HepG2 (cell line): Measurements from ENCODE around the gene NCOA6. TPM values are rescaled to one million over a fixed set of nuclear protein-coding genes. Genes with fewer than 3 reads are reported as not detected.
A peak's percentile ranks its signal among the peaks of the same experiment; 100 is the strongest.

ENCODE experiments used
- ARHGAP35 ChIP-seq: sonication (generic); formaldehyde crosslinking; IDR thresholded peaks from 2 replicates; pipeline ENCODE4 v1.9.0; 2022; ENCODE audit warnings: mild to moderate bottlenecking, inconsistent platforms, moderate library complexity, missing genetic modification reagents, borderline replicate concordance
- BRD4 ChIP-seq: sonication (generic); formaldehyde crosslinking; IDR thresholded peaks from 2 replicates; pipeline ENCODE4 v1.4.0; 2020; ENCODE audit warnings: missing genetic modification reagents
- DMAP1 ChIP-seq: IDR thresholded peaks from 2 replicates; pipeline ENCODE4 v1.6.1; 2016
- ETV6 ChIP-seq: sonication (generic); formaldehyde crosslinking; conservative IDR thresholded peaks from 2 replicates; pipeline ENCODE4 v1.4.0; 2020; ENCODE audit warnings: missing genetic modification reagents
- FOSL1 ChIP-seq: sonication (generic); formaldehyde crosslinking; IDR thresholded peaks from 2 replicates; pipeline ENCODE4 v1.9.0; 2021; ENCODE audit warnings: missing genetic modification reagents, borderline replicate concordance
- FOXA3 ChIP-seq: IDR thresholded peaks from 2 replicates; pipeline ENCODE4 v1.6.1; 2016; ENCODE audit warnings: missing genetic modification reagents, missing compliant biosample characterization
- GTF2F1 ChIP-seq: fragments of 150-350 bp; IDR thresholded peaks from 2 replicates; pipeline ENCODE4 v1.6.1; 2014; ENCODE audit warnings: low read length
- IKZF5 ChIP-seq: IDR thresholded peaks from 2 replicates; pipeline ENCODE4 v1.6.1; 2018; ENCODE audit warnings: missing genetic modification reagents, mild to moderate bottlenecking, missing compliant biosample characterization
- JARID2 ChIP-seq: sonication (generic); formaldehyde crosslinking; IDR thresholded peaks from 2 replicates; pipeline ENCODE4 v1.8.1; 2023; ENCODE audit warnings: missing genetic modification reagents, inconsistent platforms; ENCODE audit not compliant: insufficient replicate concordance
- MLXIP ChIP-seq: sonication (generic); formaldehyde crosslinking; IDR thresholded peaks from 2 replicates; pipeline ENCODE4 v1.9.0; 2021; ENCODE audit warnings: missing genetic modification reagents, borderline replicate concordance
- RAD51 ChIP-seq: fragments of 450-650 bp; IDR thresholded peaks from 2 replicates; pipeline ENCODE4 v1.6.1; 2016; ENCODE audit warnings: borderline replicate concordance
- SAP130 ChIP-seq: IDR thresholded peaks from 2 replicates; pipeline ENCODE4 v1.6.1; 2016; ENCODE audit warnings: low read depth
- TEF ChIP-seq: sonication (generic); formaldehyde crosslinking; IDR thresholded peaks from 2 replicates; pipeline ENCODE4 v1.5.0; 2020; ENCODE audit warnings: missing genetic modification reagents
- U2AF1 ChIP-seq: fragments of 200-400 bp; formaldehyde crosslinking; optimal IDR thresholded peaks from 2 replicates; pipeline ENCODE3; 2017; ENCODE audit warnings: mild to moderate bottlenecking, low read depth, low read length
- ZFY ChIP-seq: sonication (generic); formaldehyde crosslinking; IDR thresholded peaks from 2 replicates; pipeline ENCODE4 v1.4.0; 2020; ENCODE audit warnings: missing genetic modification reagents
- ZNF337 ChIP-seq: sonication (generic); formaldehyde crosslinking; IDR thresholded peaks from 2 replicates; pipeline ENCODE4 v1.5.1; 2020; ENCODE audit warnings: missing genetic modification reagents, low read depth, mild to moderate bottlenecking, borderline replicate concordance
- ZNF431 ChIP-seq: sonication (generic); formaldehyde crosslinking; IDR thresholded peaks from 2 replicates; pipeline ENCODE4 v1.9.0; 2022; ENCODE audit warnings: missing genetic modification reagents, low read depth, mild to moderate bottlenecking, borderline replicate concordance
- ZNF615 ChIP-seq: sonication (generic); formaldehyde crosslinking; IDR thresholded peaks from 2 replicates; pipeline ENCODE4 v1.5.0; 2020; ENCODE audit warnings: mild to moderate bottlenecking, missing genetic modification reagents, borderline replicate concordance
- ZNF746 ChIP-seq: sonication (generic); formaldehyde crosslinking; IDR thresholded peaks from 2 replicates; pipeline ENCODE4 v1.8.0; 2022; ENCODE audit warnings: mild to moderate bottlenecking, missing genetic modification reagents
- ZXDC ChIP-seq: sonication (generic); formaldehyde crosslinking; IDR thresholded peaks from 2 replicates; pipeline ENCODE4 v1.5.0; 2020; ENCODE audit warnings: mild to moderate bottlenecking, missing genetic modification reagents
- polyA plus RNA-seq, 8 experiments: library from polyadenylated mRNA; depleted of rRNA in 3 of 8; stranded (reverse) in 7 of 8; unstranded in 1 of 8; fragments of >200 nt; fragmentation: Illumina TruSeq in 4 of 8; extraction: Trizol in 4 of 8; gene quantifications; 2 replicates each; pipeline versions ENCODE4 v1.2.1 to v1.2.3, GENCODE V29; 2011 to 2016; ENCODE audit warnings: low read depth in 4 of 8, missing spikeins in 1 of 8, mixed read lengths in 1 of 8; ENCODE audit not compliant: insufficient read depth in 1 of 8
- total RNA-seq, 5 experiments: library from RNA; depleted of rRNA; stranded (reverse); fragments of >200 nt; fragmentation: Illumina TruSeq; extraction: Trizol; gene quantifications; 2 replicates each; pipeline ENCODE4 v1.2.3, GENCODE V29; 2016; ENCODE audit warnings: low read depth in 1 of 5
- TF ChIP-seq, protein P1 (sequence below): sonication (generic); formaldehyde crosslinking; IDR thresholded peaks from 2 replicates; pipeline ENCODE4 v1.5.1; 2020; ENCODE audit warnings: missing genetic modification reagents, mild to moderate bottlenecking, borderline replicate concordance

Gene NCOA6
- total and polyA plus RNA-seq, 2 of the 13 experiments (the other 11 are each of a cell fraction or from before 2014, with no cell fraction given): 11.2 to 29.3 TPM

DNA sequence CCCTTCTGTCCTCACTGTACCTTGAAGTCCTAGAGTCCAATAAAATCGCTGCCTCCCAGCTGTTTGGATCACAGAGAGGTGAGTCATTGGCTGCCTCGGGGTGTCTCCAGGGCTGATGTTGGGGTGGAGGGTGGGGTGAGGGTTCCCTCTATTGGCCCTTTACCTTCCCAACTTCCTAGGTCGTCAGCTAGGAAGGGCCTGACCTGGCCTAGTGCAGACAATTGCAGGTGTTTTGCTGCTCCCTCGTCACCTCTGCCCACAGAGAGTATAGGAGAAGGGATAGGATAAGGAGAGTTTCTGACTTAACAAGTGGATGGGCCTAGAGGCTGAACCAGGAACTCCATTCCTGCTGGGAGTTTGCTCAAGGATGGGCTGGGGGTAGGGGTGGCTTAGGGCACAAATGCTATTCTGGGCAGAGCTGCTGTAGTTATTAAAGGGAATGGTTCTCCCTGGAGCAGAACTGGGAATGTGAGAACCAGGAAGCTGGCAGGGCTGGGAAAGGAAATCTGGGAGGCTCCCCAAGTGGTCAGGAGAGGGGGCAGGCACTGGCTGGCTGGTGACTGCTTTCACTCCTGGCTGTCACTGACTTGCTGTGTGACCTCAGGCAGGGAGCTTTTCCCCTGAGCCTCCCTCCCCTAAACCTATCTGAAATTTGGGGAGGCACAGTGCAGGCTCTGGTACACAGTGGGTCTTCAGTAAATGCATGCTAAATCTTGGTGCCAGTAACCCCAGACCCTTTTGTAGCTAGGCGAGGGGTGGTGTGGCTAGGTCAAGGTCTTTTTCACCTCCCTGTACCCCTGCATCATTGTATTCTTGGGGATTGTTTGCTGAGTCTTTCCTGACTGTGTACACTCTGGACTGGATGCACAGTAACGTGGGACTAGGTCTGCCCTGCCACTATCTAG, 119.8 kb downstream of the NCOA6 start (continued):
- TF ChIP-seq, protein P1, sequence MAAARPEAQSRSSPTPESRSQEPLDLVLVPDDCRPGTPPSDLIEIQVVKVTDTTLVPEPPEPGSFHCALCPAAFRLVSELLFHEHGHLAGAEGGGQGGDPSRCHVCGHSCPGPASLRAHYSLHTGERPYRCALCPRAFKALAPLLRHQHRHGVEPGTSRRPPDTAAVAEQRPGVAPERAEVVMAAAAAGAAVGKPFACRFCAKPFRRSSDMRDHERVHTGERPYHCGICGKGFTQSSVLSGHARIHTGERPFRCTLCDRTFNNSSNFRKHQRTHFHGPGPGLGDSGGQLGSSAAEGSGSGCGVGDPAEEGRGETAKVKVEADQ (CRISPR knock-in tag): no peak
- TF ChIP-seq ZNF431 (CRISPR knock-in tag) (peak; percentile 36; the same call in 1 of the 2 replicates), TEF (CRISPR knock-in tag) (no peak), ZNF746 (CRISPR knock-in tag) (no peak), BRD4 (CRISPR knock-in tag) (no peak), RAD51 (no peak), ETV6 (CRISPR knock-in tag) (no peak), FOXA3 (peak; percentile 39; the same call in 1 of the 2 replicates), MLXIP (no peak), GTF2F1 (no peak), JARID2 (CRISPR knock-in tag) (no peak), FOSL1 (peak; percentile 59; the same call in 1 of the 2 replicates), ZNF337 (no peak), ZXDC (no peak), U2AF1 (no peak), IKZF5 (no peak), ZNF615 (no peak), DMAP1 (CRISPR knock-in tag) (no peak), ZFY (CRISPR knock-in tag) (peak; percentile 55), SAP130 (CRISPR knock-in tag) (peak; percentile 54), ARHGAP35 (0 out of 2 replicates have a peak, but pooled peaks have one; percentile 68)
